ENCODE data around the gene NPTX2. TPM values are rescaled to one million over a fixed set of nuclear protein-coding genes. Genes with fewer than 3 reads are reported as not detected.
"Not testable (repeated sequence)": the region's sequence is repeated elsewhere in the genome, so short reads cannot be mapped to it uniquely, and the experiment has no call there.

NPTX2 gene, protein sequence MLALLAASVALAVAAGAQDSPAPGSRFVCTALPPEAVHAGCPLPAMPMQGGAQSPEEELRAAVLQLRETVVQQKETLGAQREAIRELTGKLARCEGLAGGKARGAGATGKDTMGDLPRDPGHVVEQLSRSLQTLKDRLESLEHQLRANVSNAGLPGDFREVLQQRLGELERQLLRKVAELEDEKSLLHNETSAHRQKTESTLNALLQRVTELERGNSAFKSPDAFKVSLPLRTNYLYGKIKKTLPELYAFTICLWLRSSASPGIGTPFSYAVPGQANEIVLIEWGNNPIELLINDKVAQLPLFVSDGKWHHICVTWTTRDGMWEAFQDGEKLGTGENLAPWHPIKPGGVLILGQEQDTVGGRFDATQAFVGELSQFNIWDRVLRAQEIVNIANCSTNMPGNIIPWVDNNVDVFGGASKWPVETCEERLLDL
- not detected in 2 replicates for total RNA-seq (2014; rRNA removed; shearing (Covaris generic))

GRCh38 chr7:98617051-98617959 is at the start of gene NPTX2:
Gene NPTX2, plus strand, starts transcription at chr7:98617285. Its CDS starts 177 bp downstream, at chr7:98617462.
- no peak for DNase-seq (ENCODE audit: low spot score)

DNA sequence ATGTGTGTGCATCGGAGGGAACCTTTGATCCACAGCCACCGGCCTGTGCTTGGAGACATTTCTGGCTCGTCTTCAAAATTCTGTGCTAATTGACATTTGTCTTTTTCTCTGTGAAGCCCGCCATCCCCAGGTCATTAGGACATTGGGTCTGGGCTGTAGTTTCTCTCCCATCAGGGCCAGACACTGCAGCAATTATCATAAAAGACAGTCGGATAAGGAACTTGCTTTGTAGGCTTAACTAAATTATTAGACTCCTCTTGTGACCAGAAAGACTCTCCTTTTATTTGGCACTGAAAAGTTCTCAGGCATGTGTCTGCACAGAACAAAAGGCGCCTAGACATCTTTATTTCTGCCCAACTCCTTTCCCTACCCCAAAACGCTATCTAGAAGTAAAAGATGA is 49.1 kb upstream of the NPTX2 start:
- no peak for DNase-seq (ENCODE audit: low spot score)

- DNase-seq (ENCODE audit: low spot score): no peak
These were observed 48.2 kb upstream of the NPTX2 start for GRCh38 chr7:98568891-98569290.

DNA sequence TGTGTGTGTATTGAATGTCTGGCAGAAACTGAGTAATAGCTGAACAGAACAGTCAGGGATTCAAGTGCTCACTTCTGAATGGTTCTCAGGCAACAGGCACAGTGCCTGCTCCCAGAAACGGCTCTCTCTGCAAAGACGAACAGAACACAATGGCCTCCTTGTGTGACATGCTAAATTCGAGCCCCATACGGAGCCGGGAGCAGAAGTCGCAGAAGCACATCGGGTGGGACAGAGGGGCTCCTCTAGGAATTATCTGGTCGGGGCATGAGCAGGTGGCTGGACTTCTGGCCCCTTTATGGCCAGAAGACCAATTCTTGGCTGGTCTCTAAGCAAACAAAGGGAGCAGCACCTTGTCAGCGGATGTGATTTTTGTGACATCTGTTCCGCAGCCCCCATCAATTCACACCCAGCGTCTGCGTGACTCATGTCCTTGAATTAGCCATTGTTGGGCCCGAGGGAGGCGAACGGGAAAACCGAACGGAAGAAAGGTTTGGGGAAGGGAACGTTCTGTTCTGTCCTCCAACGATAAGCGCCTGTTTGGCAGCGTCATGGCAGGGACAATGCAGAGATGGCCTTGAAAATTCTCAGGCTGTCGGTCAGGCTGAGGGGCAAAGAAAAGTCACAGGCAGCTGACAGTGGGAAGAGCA is 47.3 kb upstream of the NPTX2 start:
- no peak for DNase-seq (ENCODE audit: low spot score)

DNA sequence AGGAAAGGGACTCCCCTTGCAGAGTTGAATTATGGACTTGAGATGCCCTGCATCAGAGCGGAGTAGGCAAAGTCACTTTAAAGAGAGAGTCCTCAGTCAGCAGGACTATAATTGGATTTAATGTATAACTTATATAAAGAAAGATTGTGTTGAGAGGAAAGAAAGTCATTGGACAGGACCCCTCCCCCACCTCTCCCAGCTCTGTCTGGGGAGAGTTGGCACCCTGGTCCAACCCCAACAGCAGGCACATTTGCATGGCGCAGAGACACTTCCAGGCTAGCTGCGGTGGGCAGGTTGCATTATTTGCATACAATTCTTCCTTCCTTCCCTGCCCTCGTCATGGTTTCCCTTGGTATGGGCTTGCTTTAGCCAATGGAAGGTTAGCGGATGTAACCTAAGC is 46.1 kb upstream of the NPTX2 start:
- DNase-seq (ENCODE audit: low spot score): no peak

DNA sequence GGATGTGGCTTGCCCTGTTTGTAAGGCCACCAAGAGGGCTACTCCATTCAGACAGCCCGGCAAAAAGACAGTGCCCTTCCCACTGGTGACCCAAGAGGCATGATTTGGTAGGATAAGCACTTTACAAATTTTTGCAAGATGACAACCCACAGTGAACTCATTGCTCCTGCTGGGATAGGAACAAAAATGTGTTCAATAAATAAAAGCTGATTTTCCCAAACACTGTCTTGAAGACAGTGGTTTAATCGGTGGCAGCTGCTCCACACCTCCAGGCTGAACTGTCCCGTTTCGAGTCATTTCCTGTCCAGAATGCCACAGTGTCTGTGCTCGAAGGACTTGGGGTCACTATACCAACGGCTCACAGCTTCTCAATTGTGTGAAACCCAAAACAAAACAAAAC is 45.1 kb upstream of the NPTX2 start:
- no peak for DNase-seq (ENCODE audit: low spot score)

DNA sequence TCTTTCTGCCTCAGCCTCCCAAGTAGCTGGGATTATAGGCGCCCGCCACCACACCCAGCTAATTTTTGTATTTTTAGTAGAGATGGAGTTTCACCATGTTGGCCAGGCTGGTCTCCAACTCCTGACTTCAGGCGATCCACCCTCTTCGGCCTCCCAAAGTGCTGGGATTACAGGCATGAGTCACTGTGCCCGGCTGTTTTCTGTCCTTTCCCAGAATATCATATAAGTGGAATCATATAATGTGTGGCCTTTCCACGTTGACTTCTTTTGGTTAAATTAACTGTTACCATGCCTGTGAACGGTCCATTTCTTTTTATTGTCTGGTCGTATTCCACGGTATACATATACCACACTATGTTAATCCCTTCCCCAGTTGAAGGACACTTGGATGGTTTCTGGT is 44.4 kb upstream of the NPTX2 start:
- DNase-seq (ENCODE audit: low spot score): not testable (repeated sequence)

DNA sequence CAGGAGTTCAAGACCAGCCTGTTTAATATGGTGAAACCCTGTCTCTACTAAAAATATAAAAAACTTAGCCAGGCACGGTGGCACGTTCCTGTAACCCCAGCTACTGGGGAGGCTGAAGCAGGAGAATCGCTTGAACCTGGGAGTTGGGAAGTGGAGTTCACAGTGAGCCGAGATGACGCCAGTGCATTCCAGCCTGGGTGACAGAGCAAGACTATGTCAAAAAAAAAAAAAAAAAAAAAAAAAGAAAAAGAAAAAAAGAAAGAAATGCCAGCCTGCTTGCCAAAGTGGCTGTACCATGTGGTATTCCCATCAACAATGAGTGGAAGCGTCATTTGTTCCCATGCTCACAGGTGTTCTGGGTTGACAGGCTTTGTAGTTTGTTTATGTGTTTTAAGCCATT is 43.3 kb upstream of the NPTX2 start:
- DNase-seq (ENCODE audit: low spot score): no peak

DNA sequence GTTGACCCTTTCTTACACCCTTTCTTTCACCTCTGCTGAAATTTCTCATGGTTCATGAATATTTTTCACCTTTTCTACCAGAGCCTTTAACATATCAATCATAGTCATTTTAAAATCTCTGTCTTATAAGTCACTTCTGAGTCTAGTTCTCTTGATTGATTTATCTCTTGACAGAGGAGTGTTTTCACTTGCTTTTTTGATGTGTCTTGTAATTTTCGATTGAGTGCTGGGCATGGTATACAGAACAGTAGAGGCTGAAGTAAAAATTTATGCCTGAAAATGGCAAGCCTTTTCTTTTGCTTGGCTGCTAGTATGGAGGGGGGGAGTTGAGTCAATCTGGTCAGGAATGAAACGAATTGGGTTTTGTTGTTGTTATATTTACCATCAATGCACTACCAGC is 41.2 kb upstream of the NPTX2 start:
- no peak for DNase-seq (ENCODE audit: low spot score)

GRCh38 chr7:98584830-98585229 is 32.3 kb upstream of the NPTX2 start:
- DNase-seq (ENCODE audit: low spot score): no peak

- no peak for DNase-seq (ENCODE audit: low spot score)
These were observed 25.2 kb upstream of the NPTX2 start for GRCh38 chr7:98591926-98592325.

DNA sequence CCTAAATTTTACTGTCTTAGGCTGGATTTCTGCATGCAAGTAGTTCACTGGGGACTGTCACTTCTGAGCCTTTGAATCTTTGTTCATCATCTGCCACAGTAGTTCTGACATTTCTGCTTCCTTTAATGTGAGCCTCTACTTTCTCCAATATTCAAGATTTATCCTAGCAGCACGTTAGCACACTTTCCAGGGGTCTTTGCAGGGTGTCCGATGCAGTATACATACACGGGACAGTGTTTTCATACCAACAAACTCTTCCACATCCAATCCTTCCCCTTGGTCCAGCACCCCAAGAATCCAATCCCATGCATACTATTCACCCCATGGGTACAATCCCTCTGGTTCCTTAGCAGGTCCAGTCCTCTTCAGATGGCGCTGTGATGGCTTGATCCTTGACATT is 22.7 kb upstream of the NPTX2 start:
- no peak for DNase-seq (ENCODE audit: low spot score)

DNA sequence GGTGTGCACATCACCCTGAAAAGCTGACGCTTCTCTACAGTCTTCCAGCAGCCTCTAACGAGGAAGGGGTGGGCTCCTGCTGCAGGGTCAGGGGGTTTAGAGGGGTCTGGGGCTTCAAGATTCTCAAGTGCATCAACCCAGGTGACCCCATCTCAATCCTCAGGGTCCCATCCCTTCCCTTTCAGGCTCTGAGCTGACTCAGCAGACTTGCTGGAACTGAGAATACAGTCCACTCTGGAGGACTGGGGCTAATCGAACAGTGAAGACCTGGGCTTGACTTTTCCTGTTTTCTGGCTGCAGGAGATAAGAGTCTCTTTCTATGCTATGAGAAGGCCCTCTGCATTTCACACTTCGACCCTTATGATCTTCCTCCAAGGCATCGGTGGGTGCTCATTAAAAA is 22.3 kb upstream of the NPTX2 start:
- DNase-seq (ENCODE audit: low spot score): no peak

DNA sequence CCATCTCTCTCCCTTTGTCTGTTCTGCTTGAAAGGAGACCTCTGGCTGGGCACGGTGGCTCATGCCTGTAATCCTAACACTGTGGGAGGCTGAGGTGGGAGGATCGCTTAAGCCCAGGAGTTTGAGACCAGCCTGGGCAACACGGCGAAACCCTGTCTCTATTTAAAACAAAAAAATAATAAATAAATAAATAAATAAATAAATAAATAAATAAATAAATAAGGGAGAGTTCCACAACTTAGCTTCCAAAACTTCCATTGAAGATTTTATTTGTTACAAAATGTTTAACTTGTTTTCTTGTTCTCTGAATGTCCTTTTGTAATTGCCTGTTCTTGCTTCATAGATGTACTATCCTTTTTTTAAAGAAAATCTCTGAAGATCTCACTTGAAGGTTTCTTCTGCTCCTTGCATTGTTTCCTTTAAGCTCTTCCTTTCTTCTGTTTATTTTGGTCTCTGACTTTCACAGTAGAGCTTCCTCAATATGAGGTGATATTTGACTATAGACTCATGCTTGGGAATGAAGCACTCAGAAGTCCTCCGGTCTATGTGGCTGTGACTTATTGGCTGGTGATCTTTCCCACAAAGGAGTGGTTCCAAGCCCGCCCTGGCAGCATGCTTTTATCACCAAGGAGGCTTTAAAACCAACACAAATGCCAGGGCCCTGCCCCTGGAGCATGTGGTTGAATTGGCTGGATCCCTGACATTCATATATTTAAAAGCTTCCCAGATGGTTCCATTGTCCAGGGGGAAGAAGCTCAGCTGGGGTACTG is 18.1 kb upstream of the NPTX2 start:
- DNase-seq (ENCODE audit: low spot score): no peak

GRCh38 chr7:98599886-98600285 is 17.2 kb upstream of the NPTX2 start:
- DNase-seq (ENCODE audit: low spot score): no peak

DNA sequence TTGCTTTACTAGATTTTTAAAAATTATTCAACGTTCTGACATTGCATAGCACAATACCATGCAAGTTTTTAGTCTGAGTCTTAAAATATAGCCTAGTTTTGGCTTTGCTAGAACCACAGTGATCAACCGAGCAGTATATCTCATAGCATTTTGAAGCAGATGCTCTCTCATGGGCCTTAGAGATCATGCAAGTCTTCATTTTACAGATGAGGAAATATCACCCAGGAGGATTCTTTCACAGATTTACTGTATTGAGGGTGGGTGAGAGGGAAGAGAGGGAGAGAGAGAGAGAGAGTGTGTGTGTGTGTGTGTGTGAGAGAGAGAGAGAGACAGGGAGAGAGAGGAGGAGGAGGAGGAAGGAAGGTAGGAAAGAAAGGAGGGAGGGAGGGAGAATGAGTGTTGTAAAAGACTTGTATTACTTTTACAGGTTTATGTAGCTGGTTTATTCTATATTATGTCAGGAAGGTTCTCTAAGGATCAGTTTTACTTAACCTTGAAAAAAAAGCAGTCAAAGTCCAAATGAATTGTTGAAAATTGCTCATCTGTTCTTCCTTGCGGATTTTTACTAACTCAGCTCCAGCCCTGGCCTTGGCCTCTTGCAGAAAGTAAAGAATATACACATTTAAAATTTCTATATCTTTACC is 14.2 kb upstream of the NPTX2 start:
- no peak for DNase-seq (ENCODE audit: low spot score)

DNA sequence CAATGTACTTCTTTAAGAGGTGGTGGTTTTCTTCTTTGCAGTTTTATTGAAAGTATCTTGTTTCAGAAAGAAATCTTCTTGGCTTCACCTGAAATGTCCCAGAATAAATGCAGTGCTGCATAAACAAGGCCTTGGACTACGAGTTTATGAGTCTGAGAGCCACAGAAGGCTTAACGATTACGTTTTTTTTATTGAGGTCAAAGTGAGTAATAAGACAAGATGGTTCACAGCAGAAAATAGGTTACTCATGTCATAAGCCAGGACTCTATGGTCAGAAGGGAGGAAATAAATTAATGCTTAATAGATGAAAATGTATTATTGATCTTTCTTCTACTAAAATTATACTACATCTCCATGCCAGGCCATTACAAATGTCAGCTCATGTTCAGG is 13.7 kb upstream of the NPTX2 start:
- no peak for DNase-seq (ENCODE audit: low spot score)

DNA sequence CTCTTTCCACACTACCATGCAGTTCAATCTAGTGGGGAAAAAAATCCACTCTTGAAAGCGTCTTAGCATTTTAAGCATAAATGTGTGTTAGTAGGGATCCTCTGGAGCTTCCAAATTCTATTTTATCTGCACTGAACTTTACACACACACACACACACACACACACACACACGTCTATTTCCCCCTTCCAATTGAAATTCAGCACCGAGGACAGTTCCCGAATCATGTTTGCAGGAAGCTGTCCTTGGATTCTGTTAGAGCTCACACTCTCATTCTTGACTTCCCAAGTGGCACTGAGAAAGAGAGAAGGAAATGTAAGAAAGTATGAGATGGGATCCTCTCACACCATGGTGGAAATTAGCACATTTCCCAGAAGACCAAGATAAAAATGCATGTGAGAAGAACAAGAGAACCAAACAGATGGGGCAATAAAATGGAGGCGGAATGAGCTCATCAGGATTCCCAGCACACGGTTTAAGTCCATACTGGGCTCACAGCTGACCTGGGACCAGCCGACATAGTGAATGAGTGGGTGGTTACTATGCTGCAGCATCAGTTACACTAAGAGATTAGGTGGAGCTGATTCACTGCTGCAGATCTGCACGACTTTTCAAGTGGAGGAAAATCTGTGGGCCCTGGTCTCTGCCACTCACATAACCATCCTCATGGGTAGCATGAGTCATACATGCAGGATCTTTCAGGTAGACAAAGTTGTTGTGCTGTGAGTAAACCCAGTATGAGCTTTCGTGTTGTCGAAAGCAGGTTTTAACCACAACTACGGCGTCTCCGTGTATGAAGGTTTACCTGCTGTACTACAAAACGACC is 3.3 kb upstream of the NPTX2 start:
- no peak for DNase-seq (ENCODE audit: low spot score)

DNA sequence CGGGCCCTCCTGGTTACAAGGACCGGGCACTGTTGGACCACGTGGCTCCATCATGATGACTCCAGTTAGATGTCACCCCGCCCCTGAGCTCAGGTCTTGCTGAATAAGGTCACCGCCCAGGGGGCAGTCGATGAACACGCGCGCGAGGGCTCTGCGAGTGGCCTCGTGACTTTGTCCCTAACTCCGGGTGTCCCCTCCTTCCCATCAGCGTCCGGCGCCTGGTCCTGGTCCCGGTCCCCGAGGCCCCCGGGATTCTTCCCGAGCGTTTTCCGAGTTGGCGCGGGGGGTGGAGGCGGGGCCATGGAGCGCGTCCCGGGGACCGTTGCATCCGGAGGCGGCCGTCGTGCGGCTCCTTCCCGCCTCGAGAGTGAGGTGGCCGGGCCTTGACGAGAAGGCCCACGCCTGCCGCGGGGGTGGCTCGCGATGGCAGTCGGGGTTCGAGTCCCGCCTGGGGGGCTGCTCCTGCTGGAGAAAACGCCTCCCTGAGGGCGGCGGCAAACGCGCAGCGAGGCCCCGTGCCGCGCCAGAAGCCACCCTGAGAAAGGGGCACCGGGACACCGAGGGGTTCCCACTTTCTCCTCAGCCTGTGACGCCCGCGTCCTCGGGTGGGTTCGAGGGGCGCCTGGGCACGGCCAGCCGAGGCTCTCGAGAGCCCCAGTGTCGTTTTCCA is 569 bp upstream of the NPTX2 start:
- no peak for DNase-seq (ENCODE audit: low spot score)

All from H4 (cell line).